Astrocyte (in vitro differentiated cells and primary cell): ENCODE measurements around the gene CDKN2B-AS1. TPM values are rescaled to one million over a fixed set of nuclear protein-coding genes. Genes with fewer than 3 reads are reported as not detected.

Source experiments
- DNase-seq: peaks from one replicate; pipeline ENCODE4 v3.0.0-alpha.2; 2010; ENCODE audit warnings: low read depth
- FAIRE-seq: peaks from 2 replicates; lab custom pipeline; 2011; peaks lifted over from hg19 to GRCh38; lab: Jason Lieb, UNC
- H2AFZ ChIP-seq: 2 replicates; pipeline ENCODE4 v1.6.0; 2012; ENCODE audit warnings: low read depth, low read length, inconsistent platforms
- H3K27ac ChIP-seq: 2 replicates; pipeline ENCODE4 v1.5.1; 2011; ENCODE audit warnings: low read depth, low read length, inconsistent platforms
- H3K27me3 ChIP-seq: 2 replicates; pipeline ENCODE4 v1.6.0; 2011; ENCODE audit warnings: low read length, inconsistent platforms; ENCODE audit not compliant: insufficient read depth
- H3K36me3 ChIP-seq: 2 replicates; pipeline ENCODE4 v1.5.1; 2011; ENCODE audit warnings: low read length, inconsistent platforms; ENCODE audit not compliant: insufficient read depth
- H3K4me1 ChIP-seq: 2 replicates; pipeline ENCODE4 v1.5.1; 2011; ENCODE audit warnings: low read length, inconsistent platforms; ENCODE audit not compliant: insufficient read depth
- H3K4me2 ChIP-seq: 2 replicates; pipeline ENCODE4 v1.6.0; 2012; ENCODE audit warnings: low read length, inconsistent platforms
- H3K4me3 ChIP-seq: 2 replicates; pipeline ENCODE4 v1.5.1; 2011; ENCODE audit warnings: low read depth, mild to moderate bottlenecking, low read length, inconsistent platforms; ENCODE audit not compliant: insufficient read depth
- H3K79me2 ChIP-seq: 2 replicates; pipeline ENCODE4 v1.6.0; 2012; ENCODE audit warnings: mild to moderate bottlenecking, low read length, inconsistent platforms; ENCODE audit not compliant: insufficient read depth
- H3K9ac ChIP-seq: 2 replicates; pipeline ENCODE4 v1.6.0; 2012; ENCODE audit warnings: mild to moderate bottlenecking, low read length, inconsistent platforms
- H3K9me3 ChIP-seq: 2 replicates; pipeline ENCODE4 v1.5.1; 2012; ENCODE audit warnings: low read depth, mild to moderate bottlenecking, low read length, inconsistent platforms; ENCODE audit not compliant: insufficient read depth
- H4K20me1 ChIP-seq: 2 replicates; pipeline ENCODE4 v1.6.0; 2012; ENCODE audit warnings: low read length, inconsistent platforms; ENCODE audit not compliant: insufficient read depth
- H3K27ac Mint-ChIP-seq: one replicate; pipeline ENCODE4 v1.8.0; 2021; ENCODE audit warnings: mild to moderate bottlenecking, mixed read lengths; ENCODE audit not compliant: unreplicated experiment
- H3K27me3 Mint-ChIP-seq: one replicate; pipeline ENCODE4 v1.8.0; 2021; ENCODE audit warnings: low read depth, mixed read lengths; ENCODE audit not compliant: unreplicated experiment
- H3K36me3 Mint-ChIP-seq: one replicate; pipeline ENCODE4 v1.8.0; 2021; ENCODE audit warnings: low read depth, mixed read lengths; ENCODE audit not compliant: unreplicated experiment
- H3K4me1 Mint-ChIP-seq: one replicate; pipeline ENCODE4 v1.8.0; 2021; ENCODE audit warnings: low read depth, mixed read lengths; ENCODE audit not compliant: unreplicated experiment
- H3K4me3 Mint-ChIP-seq: one replicate; pipeline ENCODE4 v1.8.0; 2021; ENCODE audit warnings: mild to moderate bottlenecking, moderate library complexity, mixed read lengths; ENCODE audit not compliant: unreplicated experiment
- H3K9me3 Mint-ChIP-seq: one replicate; pipeline ENCODE4 v1.8.0; 2021; ENCODE audit warnings: mild to moderate bottlenecking, mixed read lengths; ENCODE audit not compliant: unreplicated experiment
- EZH2 ChIP-seq: IDR thresholded peaks from 2 replicates; pipeline ENCODE4 v1.6.1; 2012; ENCODE audit warnings: mild to moderate bottlenecking, low read length, inconsistent platforms; ENCODE audit not compliant: insufficient read depth
- total RNA-seq: library from RNA; stranded (reverse); gene quantifications from 2 replicates; pipeline ENCODE4 v1.2.1, GENCODE V29; 2021
- TF ChIP-seq, protein P1 (sequence below): IDR thresholded peaks from 2 replicates; pipeline ENCODE4 v1.5.1; 2011; ENCODE audit warnings: low read depth, mild to moderate bottlenecking, inconsistent platforms, low read length, moderate library complexity; ENCODE audit not compliant: insufficient read depth

Gene CDKN2B-AS1
- total RNA-seq, 1 donor from 2014 or later = 2.3 TPM

DNA sequence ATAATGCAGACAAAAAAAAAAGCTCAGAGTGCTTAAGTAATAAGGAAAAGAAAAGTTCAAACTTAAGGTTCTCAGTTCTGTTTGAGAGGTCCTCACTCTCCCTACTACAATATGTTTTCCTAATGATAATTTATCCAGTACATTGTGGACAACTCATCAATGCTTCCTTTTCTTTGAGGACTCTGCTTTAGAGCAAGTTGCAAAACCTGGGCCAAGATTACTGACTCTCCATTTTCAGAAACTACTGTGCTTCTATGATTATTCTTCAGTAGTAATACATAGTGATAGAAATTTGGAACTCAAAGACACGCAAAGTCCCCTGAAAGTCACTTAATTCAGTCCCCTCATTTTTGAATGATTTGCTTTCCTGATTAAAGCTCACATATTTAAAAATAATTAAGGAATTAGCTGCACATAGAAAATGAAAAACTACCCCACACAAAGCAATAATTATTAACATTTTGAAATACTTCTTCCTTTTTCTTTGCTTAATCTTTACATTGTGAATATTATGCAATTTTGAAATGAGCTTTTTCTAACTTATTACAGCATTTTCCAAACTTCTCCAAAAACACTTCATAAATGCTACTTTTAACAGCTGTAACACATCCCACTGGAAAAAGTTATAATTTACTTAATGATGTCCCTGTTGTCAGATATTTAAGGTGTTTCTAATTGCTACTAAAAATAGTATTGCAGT, 11.6 kb upstream of the CDKN2B-AS1 start:
- Histone ChIP-seq H4K20me1 (peaks cover 14% of the 10 kb centered on the region), H3K9me3 (no peaks in the 10 kb centered on the region), H3K27ac (no peak overlapping the region), H3K4me2 (no peak overlapping the region), H3K27me3 (peaks cover 10% of the 10 kb centered on the region), H3K4me1 (peaks cover 11% of the 10 kb centered on the region), H2AFZ (no peak overlapping the region), H3K36me3 (no peaks in the 10 kb centered on the region), H3K4me3 (no peak overlapping the region), H3K79me2 (peaks cover 7% of the 10 kb centered on the region), H3K9ac (no peak overlapping the region)
- H3K4me3 Mint-ChIP-seq = no peak overlapping the region
- no peak for DNase-seq
- H3K27ac Mint-ChIP-seq = no peak overlapping the region
- H3K36me3 Mint-ChIP-seq = peaks cover 2% of the 10 kb centered on the region
- no peak for FAIRE-seq
- peaks cover 2% of the 10 kb centered on the region for H3K9me3 Mint-ChIP-seq
- peaks cover 56% of the 10 kb centered on the region for H3K27me3 Mint-ChIP-seq
- H3K4me1 Mint-ChIP-seq = peaks cover 2% of the 10 kb centered on the region
- no peak for TF ChIP-seq EZH2
- TF ChIP-seq, protein P1, sequence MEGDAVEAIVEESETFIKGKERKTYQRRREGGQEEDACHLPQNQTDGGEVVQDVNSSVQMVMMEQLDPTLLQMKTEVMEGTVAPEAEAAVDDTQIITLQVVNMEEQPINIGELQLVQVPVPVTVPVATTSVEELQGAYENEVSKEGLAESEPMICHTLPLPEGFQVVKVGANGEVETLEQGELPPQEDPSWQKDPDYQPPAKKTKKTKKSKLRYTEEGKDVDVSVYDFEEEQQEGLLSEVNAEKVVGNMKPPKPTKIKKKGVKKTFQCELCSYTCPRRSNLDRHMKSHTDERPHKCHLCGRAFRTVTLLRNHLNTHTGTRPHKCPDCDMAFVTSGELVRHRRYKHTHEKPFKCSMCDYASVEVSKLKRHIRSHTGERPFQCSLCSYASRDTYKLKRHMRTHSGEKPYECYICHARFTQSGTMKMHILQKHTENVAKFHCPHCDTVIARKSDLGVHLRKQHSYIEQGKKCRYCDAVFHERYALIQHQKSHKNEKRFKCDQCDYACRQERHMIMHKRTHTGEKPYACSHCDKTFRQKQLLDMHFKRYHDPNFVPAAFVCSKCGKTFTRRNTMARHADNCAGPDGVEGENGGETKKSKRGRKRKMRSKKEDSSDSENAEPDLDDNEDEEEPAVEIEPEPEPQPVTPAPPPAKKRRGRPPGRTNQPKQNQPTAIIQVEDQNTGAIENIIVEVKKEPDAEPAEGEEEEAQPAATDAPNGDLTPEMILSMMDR = no peak

DNA sequence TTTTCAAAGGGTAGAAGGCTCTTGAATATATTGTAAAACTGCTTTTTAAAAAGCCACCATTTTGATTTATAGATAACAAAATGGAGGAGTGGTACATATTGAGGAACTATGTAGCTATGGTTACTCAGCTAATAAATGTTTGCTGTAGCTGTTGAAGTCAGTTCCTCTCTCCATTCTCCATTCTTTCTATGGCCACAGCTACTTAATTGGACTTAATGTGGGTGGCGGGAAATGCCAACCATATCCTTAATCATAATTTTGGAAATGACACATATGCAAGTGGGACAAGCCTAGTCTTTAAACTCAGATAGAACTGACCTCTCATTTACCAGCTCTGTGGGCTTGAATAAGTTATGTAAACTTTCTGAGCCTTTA, 11.0 kb upstream of the CDKN2B-AS1 start:
- Mint-ChIP-seq H3K4me3 (no peak overlapping the region), H3K27ac (no peak overlapping the region), H3K9me3 (peaks cover 1% of the 10 kb centered on the region), H3K4me1 (peaks cover 2% of the 10 kb centered on the region), H3K27me3 (peaks cover 59% of the 10 kb centered on the region), H3K36me3 (peaks cover 4% of the 10 kb centered on the region)
- no peaks in the 10 kb centered on the region for H3K36me3 ChIP-seq
- DNase-seq (no peak), FAIRE-seq (no peak)
- H3K4me3 ChIP-seq = no peak overlapping the region
- no peak overlapping the region for H3K9ac ChIP-seq
- no peak overlapping the region for H3K4me2 ChIP-seq
- peaks cover 11% of the 10 kb centered on the region for H3K4me1 ChIP-seq
- H3K27me3 ChIP-seq = peaks cover 10% of the 10 kb centered on the region
- H3K27ac ChIP-seq = no peak overlapping the region
- peaks cover 11% of the 10 kb centered on the region for H3K79me2 ChIP-seq
- H2AFZ ChIP-seq = no peak overlapping the region
- H3K9me3 ChIP-seq = no peaks in the 10 kb centered on the region
- peaks cover 13% of the 10 kb centered on the region for H4K20me1 ChIP-seq
- no peak for TF ChIP-seq EZH2
- TF ChIP-seq, protein P1 = no peak

DNA sequence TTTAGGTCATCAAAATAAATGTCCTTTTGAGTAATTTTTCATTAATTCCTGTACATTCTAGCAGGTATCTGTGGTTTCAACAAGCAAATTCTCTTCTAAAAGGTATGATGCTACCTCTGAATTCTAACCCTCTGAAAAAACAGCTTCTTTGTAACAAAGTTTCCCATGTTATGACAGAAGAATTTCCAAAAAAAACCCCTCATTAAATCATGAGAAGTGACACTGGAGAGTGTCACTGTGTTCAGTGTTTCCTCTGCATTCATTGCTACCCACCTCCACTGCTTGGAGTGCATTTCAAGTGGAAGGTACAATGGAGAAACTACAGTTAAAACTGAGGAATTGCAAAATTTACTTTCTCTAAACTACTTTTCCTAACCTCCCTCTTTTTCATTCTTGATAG, 10.5 kb upstream of the CDKN2B-AS1 start:
- Mint-ChIP-seq H3K27me3 (peaks cover 59% of the 10 kb centered on the region), H3K9me3 (no peaks in the 10 kb centered on the region), H3K27ac (no peak overlapping the region), H3K36me3 (peaks cover 3% of the 10 kb centered on the region), H3K4me1 (peaks cover 2% of the 10 kb centered on the region), H3K4me3 (no peak overlapping the region)
- H3K4me1 ChIP-seq = peaks cover 11% of the 10 kb centered on the region
- no peak overlapping the region for H2AFZ ChIP-seq
- no peak overlapping the region for H3K4me3 ChIP-seq
- H3K9me3 ChIP-seq = no peaks in the 10 kb centered on the region
- H3K27ac ChIP-seq = no peak overlapping the region
- H3K27me3 ChIP-seq = peaks cover 9% of the 10 kb centered on the region
- DNase-seq (no peak), FAIRE-seq (no peak)
- H3K9ac ChIP-seq = no peak overlapping the region
- H3K36me3 ChIP-seq = no peaks in the 10 kb centered on the region
- TF ChIP-seq EZH2 = no peak
- TF ChIP-seq, protein P1 = no peak
- peaks cover 8% of the 10 kb centered on the region for H4K20me1 ChIP-seq
- no peak overlapping the region for H3K4me2 ChIP-seq
- H3K79me2 ChIP-seq = peaks cover 17% of the 10 kb centered on the region
